GM18526 (cell line): ENCODE data around the gene PAWR.

ENCODE experiments used
- POLR2A ChIP-seq: IDR thresholded peaks from 3 replicates; pipeline ENCODE4 v1.6.1; 2011; ENCODE audit not compliant: insufficient read length; ENCODE audit errors: extremely low read depth

Gene PAWR

DNA sequence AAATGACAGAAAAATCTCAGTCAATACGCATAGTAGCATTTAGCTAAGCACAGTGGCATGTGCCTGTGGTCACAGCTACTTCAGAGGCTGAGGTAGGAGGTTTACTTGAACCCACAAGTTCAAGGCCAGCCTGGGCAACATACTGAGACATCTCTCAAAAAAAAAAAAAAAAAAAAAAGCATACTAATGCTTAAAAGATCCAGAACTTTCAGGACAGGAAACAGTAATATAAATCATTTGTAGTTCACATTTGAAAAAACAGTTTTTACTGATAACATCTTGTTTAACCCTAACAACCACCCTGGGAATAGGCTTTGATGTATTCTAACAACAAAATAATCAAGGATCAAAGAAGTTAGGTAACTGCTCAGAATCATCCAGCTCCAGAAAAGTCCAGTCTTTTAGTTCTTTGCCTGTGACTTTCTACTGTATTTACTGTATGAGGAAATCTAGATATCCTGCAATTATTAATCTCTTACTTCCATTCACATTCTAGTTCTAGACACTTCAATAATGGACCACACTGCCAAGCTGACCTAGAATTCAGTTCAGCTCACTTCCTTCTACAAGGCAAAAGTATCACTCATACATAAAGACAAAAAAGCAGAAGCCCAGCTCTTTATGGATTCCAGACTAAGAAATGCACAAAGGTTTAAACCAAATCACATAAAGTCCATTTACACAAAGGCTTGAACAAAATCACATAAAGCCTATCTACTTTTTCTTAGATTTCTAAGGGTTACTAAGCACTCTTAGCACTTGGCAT lies 28.5 kb downstream of the PAWR start:
- TF ChIP-seq POLR2A = no peak

GRCh38 chr12:79661629-79662028 lies 29.1 kb downstream of the PAWR start:
- TF ChIP-seq POLR2A = no peak

DNA sequence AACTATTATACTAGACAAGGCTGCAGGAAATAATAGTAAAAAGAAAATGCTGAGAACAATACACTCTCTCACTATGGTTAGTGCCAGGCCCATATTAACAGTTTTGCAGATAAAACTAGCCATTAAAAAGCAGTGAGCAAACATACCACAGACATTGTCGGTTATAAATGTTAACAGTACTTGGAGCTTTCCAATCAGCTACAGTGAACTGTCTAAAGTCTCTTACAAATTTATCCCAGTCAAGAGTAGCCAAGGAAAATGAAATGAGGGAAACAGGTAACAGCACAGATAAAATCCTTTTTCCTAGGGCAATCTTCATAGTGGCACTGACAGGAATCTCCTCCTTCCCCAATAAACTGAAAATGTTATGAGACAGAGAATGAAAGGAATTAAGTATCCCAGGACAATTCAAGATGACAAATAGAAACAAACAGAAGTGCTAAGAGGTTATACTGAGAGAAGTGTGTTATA lies 30.8 kb downstream of the PAWR start:
- TF ChIP-seq POLR2A = no peak

GRCh38 chr12:79658221-79658620 lies 32.5 kb downstream of the PAWR start:
- TF ChIP-seq POLR2A = no peak

DNA sequence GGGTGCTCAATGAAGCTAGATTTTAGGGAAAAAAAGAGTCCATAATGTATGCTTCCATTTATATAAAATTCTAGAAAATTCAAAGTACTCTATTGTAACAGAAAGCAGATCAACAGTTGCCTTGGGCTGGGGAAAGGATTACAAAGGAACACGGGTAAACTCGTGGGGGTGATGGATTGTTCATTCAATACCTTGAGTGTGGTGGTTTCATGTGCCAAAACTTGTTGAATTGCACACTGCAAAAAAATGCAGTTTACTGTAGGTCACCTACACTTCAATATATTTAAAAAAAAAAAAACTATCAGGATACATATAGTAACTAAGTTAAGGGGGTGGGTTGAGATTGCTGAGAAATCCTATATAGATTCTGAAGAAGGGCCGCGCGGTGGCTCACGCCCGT lies 33.6 kb downstream of the PAWR start:
- TF ChIP-seq POLR2A = no peak

GRCh38 chr12:79655036-79655435 lies 35.7 kb downstream of the PAWR start:
- no peak for TF ChIP-seq POLR2A

DNA sequence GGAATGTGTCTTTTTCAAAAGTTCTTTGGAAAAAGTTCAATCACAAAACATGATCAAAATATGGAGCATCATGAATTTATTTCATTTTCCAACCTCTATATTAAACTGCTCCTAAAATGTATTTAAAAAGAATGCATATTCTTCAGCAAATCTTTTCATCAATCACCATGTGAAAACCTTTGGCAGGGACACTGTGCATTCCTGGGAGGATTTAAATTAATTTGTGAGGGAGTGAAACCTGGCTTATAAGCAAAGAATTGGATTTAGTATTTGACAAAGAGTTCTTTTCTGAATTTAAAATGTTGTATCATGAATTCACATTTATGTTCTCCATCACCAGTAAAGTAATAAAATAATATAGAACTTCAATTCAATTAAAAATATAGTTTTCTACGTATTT lies 38.2 kb downstream of the PAWR start:
- no peak for TF ChIP-seq POLR2A

DNA sequence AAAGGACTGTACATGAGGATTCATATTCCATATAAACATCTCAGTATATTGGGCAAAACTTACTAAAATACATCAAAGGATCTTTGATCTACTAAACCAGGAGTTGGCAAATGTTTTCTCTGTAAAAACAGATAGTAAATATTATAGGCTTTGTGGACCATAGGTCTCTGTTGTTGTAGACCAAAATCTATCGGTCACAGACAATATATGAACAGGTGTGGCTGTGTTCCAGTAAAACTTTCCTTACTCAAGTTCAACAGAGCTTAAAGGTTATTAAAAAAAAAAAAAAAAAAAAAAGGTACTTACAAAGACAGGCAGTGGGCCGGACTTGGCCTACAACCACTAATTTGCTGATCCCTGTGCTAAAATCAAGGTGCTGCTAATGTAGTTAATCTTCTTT lies 40.3 kb downstream of the PAWR start:
- no peak for TF ChIP-seq POLR2A

GRCh38 chr12:79648881-79649280 lies 41.9 kb downstream of the PAWR start:
- no peak for TF ChIP-seq POLR2A

DNA sequence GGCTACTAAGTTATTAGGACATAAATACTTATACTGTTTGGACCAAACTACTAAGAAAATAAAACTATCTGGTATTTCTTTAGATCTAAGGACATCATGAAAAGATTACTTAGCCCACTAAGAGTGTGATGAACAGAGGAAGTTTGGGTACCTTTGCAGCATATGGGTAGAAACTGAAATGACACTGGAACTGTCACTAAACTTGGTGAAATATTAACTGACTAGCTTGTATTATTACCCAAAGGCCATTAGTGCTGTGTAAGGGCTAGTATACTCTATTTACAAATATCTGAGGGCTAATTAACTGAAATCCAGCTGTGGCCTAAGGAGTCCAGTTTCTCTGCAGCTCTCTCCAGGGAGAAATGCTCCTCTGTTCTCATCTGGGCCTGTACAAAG lies 45.5 kb downstream of the PAWR start:
- no peak for TF ChIP-seq POLR2A

DNA sequence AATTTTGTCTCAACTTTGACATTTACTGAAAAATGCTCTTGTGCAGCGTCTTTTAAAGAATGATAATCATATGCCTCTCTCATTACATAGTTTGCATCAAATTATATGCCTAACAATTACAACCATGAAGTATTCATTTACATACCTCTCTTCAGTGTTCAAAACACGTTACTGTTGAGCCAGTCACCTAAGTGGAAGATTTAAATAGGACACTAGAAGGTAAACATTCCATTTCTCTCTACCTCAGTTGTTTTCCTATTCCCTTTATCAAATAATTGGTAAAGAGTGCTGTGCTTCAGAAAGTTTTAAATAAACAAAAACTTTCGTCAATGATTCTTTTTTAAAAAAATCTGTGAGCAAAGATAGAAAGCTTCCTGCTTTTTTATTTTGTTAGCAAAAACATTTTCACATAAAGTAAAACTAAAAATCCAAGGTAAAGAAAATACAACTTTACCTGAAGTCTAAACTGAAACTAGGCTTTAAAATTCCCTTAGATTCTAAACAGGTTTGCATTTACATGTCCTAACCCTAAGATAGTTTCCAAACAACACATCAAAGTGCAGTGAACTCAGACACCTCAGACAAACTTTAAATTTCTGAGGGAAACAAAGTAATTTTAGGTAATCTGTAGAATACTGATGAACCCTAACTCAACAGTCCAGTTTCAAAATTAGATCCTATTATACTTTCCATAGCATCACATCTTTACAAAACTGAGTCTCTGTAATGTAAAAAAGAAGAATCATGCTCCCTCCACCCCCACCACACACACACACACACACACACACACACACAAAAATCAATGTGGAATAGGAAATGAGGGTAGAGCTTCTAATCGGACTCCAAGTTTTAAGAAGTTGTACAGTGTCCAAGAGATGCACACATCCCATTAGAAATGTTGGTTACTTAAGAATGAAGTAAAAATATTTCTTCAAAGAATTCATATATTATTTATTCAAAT lies 46.2 kb downstream of the PAWR start:
- TF ChIP-seq POLR2A = no peak

- TF ChIP-seq POLR2A = no peak
Observed at GRCh38 chr12:79643821-79644220, 46.9 kb downstream of the PAWR start.

DNA sequence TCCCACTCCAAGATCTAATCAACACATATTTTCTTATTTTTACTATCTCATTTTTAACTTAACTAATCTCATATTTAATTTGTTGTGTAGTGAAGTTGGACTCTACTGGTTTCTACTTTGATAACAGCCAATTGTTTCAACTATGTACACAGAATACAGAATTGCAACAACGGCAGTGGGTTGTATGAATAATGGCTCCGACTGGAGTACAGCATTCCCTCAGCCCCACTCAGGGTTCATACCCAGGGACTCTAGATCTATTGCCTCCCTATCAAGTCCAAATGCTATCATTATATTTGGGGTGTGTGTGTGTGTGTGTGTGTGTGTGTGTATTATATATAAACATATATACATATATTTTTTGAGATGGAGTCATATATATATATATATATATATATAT lies 52.3 kb downstream of the PAWR start:
- no peak for TF ChIP-seq POLR2A

DNA sequence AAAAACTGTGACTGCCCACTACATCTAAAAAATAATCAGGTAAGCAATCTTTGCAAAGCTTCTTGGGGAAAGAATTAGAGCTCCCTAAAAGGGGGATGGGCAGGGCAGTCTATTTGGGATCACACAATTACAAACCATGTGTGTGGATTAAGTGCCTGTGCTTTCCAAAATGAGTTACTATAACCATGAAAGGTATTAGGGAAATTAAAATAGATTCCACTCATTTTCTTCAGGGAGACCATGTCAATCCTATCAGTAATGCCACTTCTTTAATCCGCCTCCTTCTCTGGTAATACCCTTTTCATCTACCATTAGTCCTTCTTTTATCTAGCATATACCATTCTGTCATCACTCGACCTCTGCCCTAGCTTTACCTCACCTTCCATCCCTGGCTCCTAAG lies 53.7 kb downstream of the PAWR start:
- TF ChIP-seq POLR2A = no peak

- TF ChIP-seq POLR2A = no peak
Observed at GRCh38 chr12:79635676-79636075, 55.1 kb downstream of the PAWR start.

DNA sequence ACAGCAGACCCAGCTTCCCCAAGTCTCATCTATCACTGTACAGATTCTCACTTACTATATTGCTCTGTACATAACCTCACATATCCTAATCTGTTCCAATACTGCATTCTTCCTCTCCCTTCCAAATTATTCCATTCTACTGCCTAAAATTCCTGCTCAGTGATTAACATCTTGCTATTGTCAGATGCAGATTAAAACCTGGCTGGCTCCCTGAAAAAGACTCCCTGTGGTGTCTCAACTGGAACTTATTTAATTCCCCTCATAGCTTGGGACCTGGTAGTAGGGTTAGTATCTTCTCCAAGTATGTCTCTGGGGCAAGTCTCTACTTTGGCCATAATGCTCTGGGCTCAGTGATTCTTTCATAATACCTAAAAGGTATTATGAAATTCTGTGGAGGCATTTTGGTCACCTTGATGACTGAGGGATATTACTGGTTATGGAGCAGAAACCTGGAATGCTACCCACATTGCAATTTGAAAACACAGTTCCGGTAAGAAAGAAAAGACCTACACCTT lies 55.8 kb downstream of the PAWR start:
- TF ChIP-seq POLR2A = no peak
